Ascending aorta (tissue), 2 donors: Measurements from ENCODE around the gene SMIM10. TPM values are rescaled to one million over a fixed set of nuclear protein-coding genes. Genes with fewer than 3 reads are reported as not detected.
A peak's percentile ranks its signal among the peaks of the same experiment; 100 is the strongest.

Experiments used
- DNase-seq, 2 donors: peaks; one replicate each; pipeline ENCODE4 v3.0.0-alpha.2; 2019; ENCODE audit warnings: low spot score in 2 of 2
- H3K27ac ChIP-seq, 2 donors: fragments of 200-600 bp; sonication (generic); one replicate each; pipeline ENCODE4 v1.5.1; 2016 to 2017; ENCODE audit warnings: mild to moderate bottlenecking in 1 of 2
- H3K27me3 ChIP-seq: fragments of 200-600 bp; sonication (generic); one replicate; pipeline ENCODE4 v1.5.1; 2017
- H3K36me3 ChIP-seq, 2 donors: fragments of 200-600 bp; sonication (generic); one replicate each; pipeline ENCODE4 v1.5.1; 2016
- H3K4me1 ChIP-seq, 2 donors: fragments of 200-600 bp; sonication (generic); one replicate each; pipeline ENCODE4 v1.5.1; 2016 to 2017; ENCODE audit warnings: mild to moderate bottlenecking in 1 of 2
- H3K4me3 ChIP-seq, 2 donors: fragments of 200-600 bp; sonication (generic); one replicate each; pipeline ENCODE4 v1.5.1; 2016 to 2017; ENCODE audit warnings: mild to moderate bottlenecking in 1 of 2
- H3K9me3 ChIP-seq, 2 donors: fragments of 200-600 bp; sonication (generic); one replicate each; pipeline ENCODE4 v1.5.1; 2016
- intact Hi-C: fragments of 100-400 bp; cut with DNase I; formaldehyde crosslinking; loops from one replicate; pipeline ENCODE4 v1.15.1; 2023
- total RNA-seq: library from RNA; depleted of rRNA; stranded (reverse); fragments of >200 nt; gene quantifications from one replicate; pipeline ENCODE4 v1.1.0, GENCODE V29; 2016
- TF ChIP-seq, protein P1 (sequence below), 3 experiments: fragments of 200-600 bp in 2 of 3; fragments of 450-650 bp in 1 of 3; sonication (generic) in 2 of 3; IDR thresholded peaks; one replicate each; pipeline ENCODE4 v1.5.1; 2016 to 2019; ENCODE audit warnings: antibody characterized with exemption in 3 of 3, mild to moderate bottlenecking in 1 of 3, moderate library complexity in 1 of 3

SMIM10 gene
- total RNA-seq, 1 donor from 2014 or later, result 11.7 TPM

DNA sequence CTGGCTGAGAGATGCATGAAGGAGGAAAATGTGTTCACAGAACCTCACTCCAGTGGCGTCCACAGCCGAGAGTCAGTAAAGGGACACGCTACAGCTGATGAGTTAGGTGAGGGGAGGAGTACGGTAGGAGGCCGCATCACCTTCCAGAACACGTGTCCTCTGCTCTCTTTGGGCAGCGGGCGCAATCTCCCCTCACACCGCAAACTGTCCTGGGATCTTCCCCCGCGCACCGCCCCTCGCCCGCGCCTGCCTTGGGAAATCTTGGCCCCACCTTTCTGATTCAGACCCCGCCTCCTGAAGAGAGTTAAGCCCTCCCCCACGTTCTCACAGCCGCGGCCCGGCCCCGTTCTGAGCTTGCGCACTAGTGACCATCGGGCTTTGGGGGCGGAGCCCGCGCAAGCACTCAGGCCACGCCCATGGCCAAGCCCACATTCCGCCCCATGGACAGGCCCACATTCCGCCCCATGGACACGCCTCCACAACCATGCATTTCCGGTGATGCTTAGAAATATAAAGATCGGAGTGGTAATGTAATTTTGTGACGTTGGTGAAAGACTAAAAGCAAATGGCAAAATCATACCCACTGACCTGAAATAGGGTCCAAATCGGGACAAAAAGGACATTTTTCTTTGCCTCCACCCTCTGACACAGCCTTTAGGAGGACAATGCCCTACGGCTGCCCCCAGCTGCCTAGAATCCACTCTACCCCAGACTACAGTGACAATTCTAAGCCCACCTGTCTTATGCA lies 13.3 kb downstream of the SMIM10 start:
- peak overlapping the region; percentile 23 to 51 for H3K4me3 ChIP-seq
- TF ChIP-seq, protein P1, sequence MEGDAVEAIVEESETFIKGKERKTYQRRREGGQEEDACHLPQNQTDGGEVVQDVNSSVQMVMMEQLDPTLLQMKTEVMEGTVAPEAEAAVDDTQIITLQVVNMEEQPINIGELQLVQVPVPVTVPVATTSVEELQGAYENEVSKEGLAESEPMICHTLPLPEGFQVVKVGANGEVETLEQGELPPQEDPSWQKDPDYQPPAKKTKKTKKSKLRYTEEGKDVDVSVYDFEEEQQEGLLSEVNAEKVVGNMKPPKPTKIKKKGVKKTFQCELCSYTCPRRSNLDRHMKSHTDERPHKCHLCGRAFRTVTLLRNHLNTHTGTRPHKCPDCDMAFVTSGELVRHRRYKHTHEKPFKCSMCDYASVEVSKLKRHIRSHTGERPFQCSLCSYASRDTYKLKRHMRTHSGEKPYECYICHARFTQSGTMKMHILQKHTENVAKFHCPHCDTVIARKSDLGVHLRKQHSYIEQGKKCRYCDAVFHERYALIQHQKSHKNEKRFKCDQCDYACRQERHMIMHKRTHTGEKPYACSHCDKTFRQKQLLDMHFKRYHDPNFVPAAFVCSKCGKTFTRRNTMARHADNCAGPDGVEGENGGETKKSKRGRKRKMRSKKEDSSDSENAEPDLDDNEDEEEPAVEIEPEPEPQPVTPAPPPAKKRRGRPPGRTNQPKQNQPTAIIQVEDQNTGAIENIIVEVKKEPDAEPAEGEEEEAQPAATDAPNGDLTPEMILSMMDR (IDR thresholded peaks at IDR 0.05), result no peak
- no peaks in the 10 kb centered on the region for H3K36me3 ChIP-seq
- intact Hi-C loops, result loop anchor here (1.0 kb wide), 1 partner anchor 17 kb away; no protein-coding TSS in a partner anchor
- peak overlapping the region; percentile 22 to 44 for H3K27ac ChIP-seq
- H3K9me3 ChIP-seq, result no peaks in the 10 kb centered on the region
- peak; percentile 61 to 95 for DNase-seq
- peaks cover 0 to 9% of the 10 kb centered on the region in 2 donors for H3K4me1 ChIP-seq
- H3K27me3 ChIP-seq, result no peaks in the 10 kb centered on the region

DNA sequence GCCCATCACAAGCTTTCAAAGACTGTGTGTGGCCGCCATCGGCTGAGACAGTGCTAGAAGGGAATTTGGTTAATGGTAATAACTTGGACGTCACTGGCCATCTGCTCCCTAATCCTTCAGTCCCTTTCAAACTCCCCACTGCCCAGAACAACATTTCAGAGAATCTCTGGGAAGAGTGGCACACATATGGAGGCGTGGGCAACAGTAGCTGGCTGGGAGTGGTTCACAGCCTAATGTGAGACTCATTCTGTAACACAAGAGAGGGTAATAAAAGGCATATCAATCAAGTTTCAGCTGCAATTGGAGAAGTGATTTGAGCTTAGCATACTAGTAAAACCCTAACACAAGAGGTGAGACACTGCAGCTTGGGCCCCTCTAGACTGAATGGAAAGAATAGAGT lies 15.4 kb downstream of the SMIM10 start:
- Histone ChIP-seq H3K9me3 (no peaks in the 10 kb centered on the region), H3K36me3 (no peaks in the 10 kb centered on the region), H3K4me3 (no peak overlapping the region), H3K27ac (no peak overlapping the region), H3K27me3 (no peaks in the 10 kb centered on the region), H3K4me1 (no peaks in the 10 kb centered on the region)
- DNase-seq, result no peak
- TF ChIP-seq, protein P1 (IDR thresholded peaks at IDR 0.05), result no peak
- intact Hi-C loops, result no loop called here

DNA sequence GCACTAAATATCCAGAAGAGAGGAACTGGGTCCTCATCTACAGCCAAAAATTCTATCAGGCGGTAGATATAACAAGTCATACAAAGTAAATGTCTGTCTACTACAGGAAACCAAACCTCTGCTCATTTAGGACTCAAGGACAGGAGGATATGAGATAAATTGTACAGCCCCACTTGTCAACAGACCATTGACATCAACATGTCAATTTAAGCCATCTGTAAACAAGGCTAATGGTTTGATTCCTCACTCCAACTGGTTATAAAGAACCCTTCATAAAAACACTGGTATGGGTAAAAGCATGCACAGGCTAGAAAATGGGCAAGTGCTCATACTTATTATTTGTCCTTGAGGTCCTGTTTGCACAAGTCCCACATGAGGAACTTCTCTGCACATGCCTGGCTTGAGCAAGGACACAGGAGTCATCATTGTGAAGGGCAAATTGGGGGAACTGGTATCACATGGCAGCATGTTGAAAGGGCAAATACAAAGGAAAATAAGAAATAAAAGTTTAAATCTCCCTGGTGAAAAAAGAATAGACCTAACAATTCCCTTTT lies 18.3 kb downstream of the SMIM10 start:
- Histone ChIP-seq H3K36me3 (no peaks in the 10 kb centered on the region), H3K4me3 (no peak overlapping the region), H3K4me1 (no peaks in the 10 kb centered on the region), H3K9me3 (no peaks in the 10 kb centered on the region), H3K27ac (no peak overlapping the region), H3K27me3 (no peaks in the 10 kb centered on the region)
- TF ChIP-seq, protein P1 (IDR thresholded peaks at IDR 0.05), result no peak
- intact Hi-C loops, result no loop called here
- no peak for DNase-seq

DNA sequence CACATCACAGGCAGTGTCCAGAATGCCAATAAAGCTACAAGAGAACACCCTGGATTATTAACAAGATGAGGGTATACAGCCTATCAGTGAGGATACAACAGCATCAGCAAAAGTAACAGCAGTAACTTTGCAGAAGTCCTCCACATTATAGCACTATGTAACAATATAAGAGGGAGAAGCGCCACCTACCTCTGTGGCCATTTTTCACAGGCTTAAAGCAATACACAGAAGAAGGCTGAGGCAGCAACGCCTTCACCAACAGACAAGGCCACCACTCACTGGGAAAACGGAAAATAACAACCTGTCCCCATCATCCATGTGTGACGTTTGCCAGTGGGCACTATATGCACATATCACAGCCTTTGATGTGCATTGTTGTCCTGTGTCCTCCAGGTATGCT lies 19.0 kb downstream of the SMIM10 start:
- Histone ChIP-seq H3K4me1 (no peaks in the 10 kb centered on the region), H3K27me3 (no peaks in the 10 kb centered on the region), H3K27ac (no peak overlapping the region), H3K36me3 (no peaks in the 10 kb centered on the region), H3K4me3 (no peak overlapping the region), H3K9me3 (no peaks in the 10 kb centered on the region)
- intact Hi-C loops, result no loop called here
- DNase-seq, result no peak
- TF ChIP-seq, protein P1 (IDR thresholded peaks at IDR 0.05), result no peak

DNA sequence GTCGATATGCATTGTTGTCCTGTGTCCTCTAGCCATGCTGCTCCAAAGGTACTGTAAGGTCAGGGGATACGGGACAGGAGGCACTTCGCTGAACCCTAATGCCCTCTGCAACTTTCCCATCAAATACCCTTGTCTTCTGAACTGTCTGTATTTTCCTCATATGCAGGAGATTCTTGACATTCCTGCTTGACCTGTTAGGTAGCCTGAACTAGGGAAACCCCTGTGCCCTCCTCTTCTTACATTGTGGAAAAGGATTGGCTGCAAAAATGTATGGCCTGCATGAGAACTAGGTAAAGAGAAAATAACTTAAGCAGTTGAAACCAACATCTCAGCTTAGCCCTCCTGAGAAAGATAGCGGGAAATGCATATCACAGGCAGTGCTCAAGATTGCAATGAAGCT lies 20.1 kb downstream of the SMIM10 start:
- DNase-seq, result no peak
- Histone ChIP-seq H3K4me1 (no peaks in the 10 kb centered on the region), H3K27ac (no peak overlapping the region), H3K4me3 (no peak overlapping the region), H3K36me3 (no peaks in the 10 kb centered on the region), H3K9me3 (no peaks in the 10 kb centered on the region), H3K27me3 (no peaks in the 10 kb centered on the region)
- TF ChIP-seq, protein P1 (IDR thresholded peaks at IDR 0.05), result no peak
- intact Hi-C loops, result no loop called here
